Calu3 (cell line): ENCODE results near the gene PIP5K1A. TPM values are rescaled to one million over a fixed set of nuclear protein-coding genes. Genes with fewer than 3 reads are reported as not detected.
A peak's percentile ranks its signal among the peaks of the same experiment; 100 is the strongest.

Source experiments
- BruUV-seq: library from RNA; stranded (reverse); fragments of 400-500 nt; replicated peaks from 2 replicates; lab custom pipeline; 2021; lab: Mats Ljungman, UMichigan
- CTCF ChIA-PET: fragments of 300-600 bp; sonication (Branson Sonifier 250); formaldehyde crosslinking; loops from one replicate; lab custom pipeline; 2022; ENCODE audit warnings: antibody characterized with exemption; lab: Charles Lee
- DNase-seq: peaks from one replicate; pipeline ENCODE4 v3.0.0; 2022
- H3K27ac Mint-ChIP-seq: one replicate; pipeline ENCODE4 v1.8.0; 2022; ENCODE audit warnings: mixed read lengths; ENCODE audit not compliant: unreplicated experiment
- H3K27me3 Mint-ChIP-seq: one replicate; pipeline ENCODE4 v1.8.0; 2022; ENCODE audit warnings: mixed read lengths; ENCODE audit not compliant: unreplicated experiment
- H3K36me3 Mint-ChIP-seq: one replicate; pipeline ENCODE4 v1.8.0; 2022; ENCODE audit warnings: mild to moderate bottlenecking, moderate library complexity, mixed read lengths; ENCODE audit not compliant: insufficient read depth, unreplicated experiment
- H3K4me1 Mint-ChIP-seq: one replicate; pipeline ENCODE4 v1.8.0; 2022; ENCODE audit warnings: mild to moderate bottlenecking, low read depth, mixed read lengths; ENCODE audit not compliant: unreplicated experiment
- H3K4me3 Mint-ChIP-seq: one replicate; pipeline ENCODE4 v1.8.0; 2022; ENCODE audit warnings: mild to moderate bottlenecking, low read depth, moderate library complexity, mixed read lengths; ENCODE audit not compliant: unreplicated experiment
- H3K9me3 Mint-ChIP-seq: one replicate; pipeline ENCODE4 v1.8.0; 2022; ENCODE audit warnings: low read depth, mixed read lengths; ENCODE audit not compliant: unreplicated experiment
- CTCF ChIP-seq: fragments of 200-600 bp; IDR thresholded peaks from one replicate; pipeline ENCODE4 v1.8.0; 2022; ENCODE audit warnings: antibody characterized with exemption; ENCODE audit not compliant: unreplicated experiment
- intact Hi-C: fragments of 100-400 bp; cut with micrococcal nuclease; formaldehyde crosslinking; loops from one replicate; pipeline ENCODE4 v1.10.0; 2022; ENCODE audit not compliant: unreplicated experiment
- total RNA-seq: library from RNA; stranded (reverse); gene quantifications from 2 replicates; pipeline ENCODE4 v1.2.3, GENCODE V29; 2022

The PIP5K1A gene
- total RNA-seq, 1 experiment from 2014 or later, result 96.2 TPM

GRCh38 chr1:151158751-151159251 is 39.6 kb upstream of the PIP5K1A start:
- DNase-seq, result no peak
- H3K27me3 Mint-ChIP-seq, result no peaks in the 10 kb centered on the region
- H3K9me3 Mint-ChIP-seq, result no peaks in the 10 kb centered on the region
- CTCF ChIA-PET, result interaction anchor here (0.8 to 1.8 kb wide), 3 partner anchors 49 to 88 kb away, joined by 3 to 8 read pairs (median 7); partner anchors contain the start of gene GABPB2
- no peak overlapping the region for H3K4me3 Mint-ChIP-seq
- H3K36me3 Mint-ChIP-seq, result no peaks in the 10 kb centered on the region
- no peak for TF ChIP-seq CTCF
- no peaks in the 10 kb centered on the region for H3K4me1 Mint-ChIP-seq
- intact Hi-C loops, result no loop called here
- no peak overlapping the region for H3K27ac Mint-ChIP-seq
- BruUV-seq, result no TSS peak

DNA sequence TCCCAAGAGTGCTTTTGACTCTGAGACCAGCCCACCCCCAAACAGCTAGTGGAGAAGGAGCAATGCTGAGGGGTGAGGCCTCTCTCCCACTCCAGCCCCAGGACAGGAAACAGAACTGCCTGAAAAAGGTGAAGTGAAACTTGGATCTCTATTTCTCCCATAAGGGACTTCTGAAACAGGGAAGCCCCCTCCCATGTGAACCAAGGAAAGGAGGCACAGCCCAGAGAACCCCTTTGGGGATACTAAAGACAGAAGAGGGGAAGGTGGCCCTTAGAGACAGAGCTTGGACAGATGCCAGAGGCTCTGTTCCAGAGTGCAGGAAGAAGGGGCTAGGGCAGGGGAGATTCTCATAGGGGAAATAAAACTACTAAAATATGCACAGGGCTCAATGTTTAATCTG is 39.0 kb upstream of the PIP5K1A start:
- no TSS peak for BruUV-seq
- H3K27me3 Mint-ChIP-seq, result no peaks in the 10 kb centered on the region
- intact Hi-C loops, result no loop called here
- H3K36me3 Mint-ChIP-seq, result no peaks in the 10 kb centered on the region
- DNase-seq, result no peak
- no peak for TF ChIP-seq CTCF
- no peak overlapping the region for H3K27ac Mint-ChIP-seq
- CTCF ChIA-PET, result interaction anchor here (1.4 to 1.8 kb wide), 2 partner anchors 60 to 88 kb away, joined by 3 to 8 read pairs; partner anchors contain the start of gene GABPB2
- peaks cover 1% of the 10 kb centered on the region for H3K4me1 Mint-ChIP-seq
- H3K9me3 Mint-ChIP-seq, result no peaks in the 10 kb centered on the region
- no peak overlapping the region for H3K4me3 Mint-ChIP-seq

- H3K4me1 Mint-ChIP-seq, result peaks cover 16% of the 10 kb centered on the region
- no peaks in the 10 kb centered on the region for H3K27me3 Mint-ChIP-seq
- H3K4me3 Mint-ChIP-seq, result peak overlapping the region; percentile 95
- no peak overlapping the region for H3K27ac Mint-ChIP-seq
- no peak for TF ChIP-seq CTCF
- DNase-seq, result no peak
- CTCF ChIA-PET, result no interaction called here
- intact Hi-C loops, result no loop called here
- H3K36me3 Mint-ChIP-seq, result peaks cover 37% of the 10 kb centered on the region
- BruUV-seq, result no TSS peak
- H3K9me3 Mint-ChIP-seq, result no peaks in the 10 kb centered on the region
Measured at GRCh38 chr1:151164732-151165280, 33.5 kb upstream of the PIP5K1A start.

GRCh38 chr1:151165281-151165737 is 33.0 kb upstream of the PIP5K1A start:
- H3K27me3 Mint-ChIP-seq, result no peaks in the 10 kb centered on the region

More at GRCh38 chr1:151165281-151165737, 33.0 kb upstream of the PIP5K1A start:
- DNase-seq, result peak; percentile 12
- no peaks in the 10 kb centered on the region for H3K9me3 Mint-ChIP-seq
- peak overlapping the region; percentile 96 for H3K27ac Mint-ChIP-seq
- H3K4me1 Mint-ChIP-seq, result peaks cover 16% of the 10 kb centered on the region
- CTCF ChIA-PET, result no interaction called here
- BruUV-seq, result no TSS peak
- peak overlapping the region; percentile 95 for H3K4me3 Mint-ChIP-seq
- peaks cover 37% of the 10 kb centered on the region for H3K36me3 Mint-ChIP-seq
- no peak for TF ChIP-seq CTCF
- intact Hi-C loops, result no loop called here
